K562 (cell line): ENCODE measurements around the gene SFT2D2. TPM values are rescaled to one million over a fixed set of nuclear protein-coding genes. Genes with fewer than 3 reads are reported as not detected.

Source experiments
- CBX8 ChIP-seq: fragments of 200-600 bp; sonication (generic); IDR thresholded peaks from 2 replicates; pipeline ENCODE4 v1.6.1; 2012; ENCODE audit warnings: borderline replicate concordance, mixed run types, low read depth, mild to moderate bottlenecking, moderate library complexity, mixed read lengths, low read length, control low read depth, inconsistent platforms; ENCODE audit not compliant: poor library complexity, severe bottlenecking; ENCODE audit errors: extremely low read depth
- CHCHD3 ChIP-seq: fragments of 250-450 bp; sonication (Bioruptor Pico); IDR thresholded peaks from 2 replicates; pipeline ENCODE4 v2.1.2; 2022; ENCODE audit warnings: mild to moderate bottlenecking
- CHD4 ChIP-seq: fragments of 200-600 bp; sonication (generic); IDR thresholded peaks from 3 replicates; pipeline ENCODE4 v1.6.1; 2012; ENCODE audit warnings: low read depth, mild to moderate bottlenecking, mixed read lengths, low read length, inconsistent platforms; ENCODE audit not compliant: insufficient read depth, insufficient replicate concordance, poor library complexity, severe bottlenecking
- ETV1 ChIP-seq: fragments of 450-650 bp; conservative IDR thresholded peaks from 2 replicates; pipeline ENCODE4 v1.6.1; 2016; ENCODE audit warnings: missing genetic modification characterization, control low read depth, low read depth, missing compliant biosample characterization
- ETV6 ChIP-seq, 3 experiments: fragments of 150-350 bp in 1 of 3; sonication (generic) in 1 of 3; formaldehyde crosslinking in 1 of 3; IDR thresholded peaks; 2 replicates each; pipeline versions ENCODE4 v1.6.1 to v1.8.0; 2014 to 2022; ENCODE audit warnings: borderline replicate concordance in 2 of 3, low read depth in 2 of 3, antibody characterized with exemption in 1 of 3, low read length in 1 of 3, mild to moderate bottlenecking in 1 of 3, missing genetic modification reagents in 1 of 3
- GTF2E2 ChIP-seq: fragments of 200-800 bp; sonication (Bioruptor generic); IDR thresholded peaks from 2 replicates; pipeline ENCODE4 v1.6.1; 2016; ENCODE audit warnings: missing genetic modification characterization, missing compliant biosample characterization
- HNRNPLL ChIP-seq: fragments of 200-400 bp; formaldehyde crosslinking; IDR thresholded peaks from 2 replicates; pipeline ENCODE4 v1.6.1; 2017; ENCODE audit warnings: low read length, low read depth, mild to moderate bottlenecking; ENCODE audit not compliant: poor library complexity, severe bottlenecking
- L3MBTL2 ChIP-seq: fragments of 450-650 bp; IDR thresholded peaks from 2 replicates; pipeline ENCODE4 v1.6.1; 2016; ENCODE audit warnings: mild to moderate bottlenecking, moderate library complexity
- LARP7 ChIP-seq: fragments of 450-650 bp; IDR thresholded peaks from 2 replicates; pipeline ENCODE4 v1.6.1; 2016
- PCBP2 ChIP-seq: fragments of 200-400 bp; formaldehyde crosslinking; IDR thresholded peaks from 2 replicates; pipeline ENCODE4 v1.6.1; 2018; ENCODE audit warnings: low read length, low read depth, mild to moderate bottlenecking, moderate library complexity; ENCODE audit not compliant: poor library complexity, severe bottlenecking
- PHF8 ChIP-seq: fragments of 200-600 bp; sonication (generic); IDR thresholded peaks from 2 replicates; pipeline ENCODE4 v1.6.1; 2012; ENCODE audit warnings: mixed run types, mild to moderate bottlenecking, inconsistent platforms, low read length, moderate library complexity, borderline replicate concordance
- POU5F1 ChIP-seq: fragments of 150-350 bp; IDR thresholded peaks from 2 replicates; pipeline ENCODE4 v1.6.1; 2014; ENCODE audit warnings: borderline replicate concordance, low read length, low read depth, mild to moderate bottlenecking; ENCODE audit not compliant: partially characterized antibody
- SAFB ChIP-seq: fragments of 200-400 bp; formaldehyde crosslinking; IDR thresholded peaks from 2 replicates; pipeline ENCODE4 v1.6.1; 2017; ENCODE audit warnings: low read depth, low read length, borderline replicate concordance
- SIN3A ChIP-seq, 2 experiments: fragments of 150-350 bp in 1 of 2; IDR thresholded peaks; 2 replicates each; pipeline ENCODE4 v1.6.1; 2011 to 2016; ENCODE audit warnings: borderline replicate concordance in 2 of 2, low read depth in 2 of 2, low read length in 2 of 2, mild to moderate bottlenecking in 2 of 2, moderate library complexity in 2 of 2; ENCODE audit not compliant: control insufficient read depth in 1 of 2
- SMAD2 ChIP-seq: fragments of 150-350 bp; IDR thresholded peaks from 2 replicates; pipeline ENCODE4 v1.6.1; 2014; ENCODE audit warnings: low read depth, mild to moderate bottlenecking, low read length
- SMAD3 ChIP-seq: fragments of 450-650 bp; formaldehyde crosslinking; conservative IDR thresholded peaks from 2 replicates; pipeline ENCODE4 v1.4.0; 2020; ENCODE audit warnings: mild to moderate bottlenecking
- ZKSCAN8 ChIP-seq: fragments of 200-800 bp; sonication (Bioruptor generic); IDR thresholded peaks from 2 replicates; pipeline ENCODE4 v1.6.1; 2016; ENCODE audit warnings: missing genetic modification characterization, missing compliant biosample characterization
- ZNF121 ChIP-seq: sonication (generic); formaldehyde crosslinking; conservative IDR thresholded peaks from 2 replicates; pipeline ENCODE4 v1.8.0; 2022; ENCODE audit warnings: missing genetic modification reagents
- ZNF217 ChIP-seq: sonication (generic); formaldehyde crosslinking; IDR thresholded peaks from 2 replicates; pipeline ENCODE4 v1.8.0; 2022; ENCODE audit warnings: mild to moderate bottlenecking, missing genetic modification reagents
- ZNF717 ChIP-seq: fragments of 250-450 bp; sonication (Bioruptor Pico); IDR thresholded peaks from 2 replicates; pipeline ENCODE4 v1.5.0; 2021
- ZSCAN32 ChIP-seq: fragments of 450-650 bp; formaldehyde crosslinking; IDR thresholded peaks from 2 replicates; pipeline ENCODE4 v1.4.0; 2020; ENCODE audit warnings: mild to moderate bottlenecking, moderate library complexity
- polyA plus RNA-seq, 8 experiments: library from polyadenylated mRNA; depleted of rRNA in 4 of 8; stranded (reverse) in 5 of 8; unstranded in 3 of 8; fragments of >200 nt; fragmentation: Nextera tagmentation in 2 of 8; fragmentation: Illumina TruSeq in 1 of 8; extraction: Ambion mirVana in 2 of 8; extraction: Trizol in 1 of 8; gene quantifications; 2 replicates each; pipeline versions ENCODE4 v1.2.1 to v1.2.3, GENCODE V29; 2011 to 2014; ENCODE audit warnings: inconsistent platforms in 1 of 8, missing spikeins in 1 of 8
- total RNA-seq, 7 experiments: library from RNA; depleted of rRNA in 6 of 7; stranded (reverse); fragments of >200 nt in 6 of 7; fragmentation: Illumina TruSeq in 2 of 7; extraction: Trizol in 2 of 7; gene quantifications; 2 replicates each; pipeline versions ENCODE4 v1.2.1 to v1.2.3, GENCODE V29; 2011 to 2021; ENCODE audit warnings: low replicate concordance in 1 of 7
- TF ChIP-seq, protein P1 (sequence below), 2 experiments: fragments of 450-650 bp; IDR thresholded peaks; 2 replicates each; pipeline ENCODE4 v1.6.1; 2016
- TF ChIP-seq, protein P2 (sequence below): fragments of 450-650 bp; formaldehyde crosslinking; conservative IDR thresholded peaks from 2 replicates; pipeline ENCODE4 v1.4.0; 2022; ENCODE audit warnings: mild to moderate bottlenecking, missing genetic modification characterization
- TF ChIP-seq, protein P3 (sequence below): fragments of 450-650 bp; conservative IDR thresholded peaks from 2 replicates; pipeline ENCODE4 v1.6.1; 2016; ENCODE audit warnings: missing genetic modification characterization, low read depth, mild to moderate bottlenecking, missing compliant biosample characterization, moderate library complexity
- TF ChIP-seq, protein P4 (sequence below): fragments of 250-450 bp; sonication (Bioruptor Pico); IDR thresholded peaks from 2 replicates; pipeline ENCODE4 v1.8.0; 2021; ENCODE audit warnings: moderate library complexity, mild to moderate bottlenecking, inconsistent platforms

Gene SFT2D2
- total and polyA plus RNA-seq, 9 of the 15 experiments (the other 6 are each of a cell fraction or from before 2014, with no cell fraction given) = 3.4 to 50.1 (median 21.6) TPM

DNA sequence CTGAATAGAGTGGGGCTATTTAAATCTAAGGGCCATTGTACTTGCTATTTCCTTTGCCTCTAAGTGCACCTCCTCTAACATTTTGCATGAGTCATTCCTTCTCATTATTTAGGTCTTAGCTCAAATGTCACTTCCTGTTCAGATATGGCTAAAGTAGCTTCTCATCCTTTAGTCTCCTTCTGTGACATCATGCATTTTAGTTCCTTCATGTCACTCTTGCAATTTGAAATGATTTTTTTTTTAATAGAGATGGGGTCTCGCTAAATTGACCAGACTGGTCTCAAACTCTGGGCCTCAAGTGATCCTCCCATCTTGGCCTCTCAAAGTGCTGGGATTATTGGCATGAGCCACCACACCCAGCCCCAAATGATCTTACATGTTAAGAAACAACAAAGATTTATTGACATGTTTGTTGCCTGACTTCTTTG lies 61.4 kb downstream of the SFT2D2 start (continued):
- TF ChIP-seq ZSCAN32 = no peak
- TF ChIP-seq PHF8 = no peak
- TF ChIP-seq ZNF121 (CRISPR knock-in tag) = peak; percentile 81
- TF ChIP-seq, protein P1, sequence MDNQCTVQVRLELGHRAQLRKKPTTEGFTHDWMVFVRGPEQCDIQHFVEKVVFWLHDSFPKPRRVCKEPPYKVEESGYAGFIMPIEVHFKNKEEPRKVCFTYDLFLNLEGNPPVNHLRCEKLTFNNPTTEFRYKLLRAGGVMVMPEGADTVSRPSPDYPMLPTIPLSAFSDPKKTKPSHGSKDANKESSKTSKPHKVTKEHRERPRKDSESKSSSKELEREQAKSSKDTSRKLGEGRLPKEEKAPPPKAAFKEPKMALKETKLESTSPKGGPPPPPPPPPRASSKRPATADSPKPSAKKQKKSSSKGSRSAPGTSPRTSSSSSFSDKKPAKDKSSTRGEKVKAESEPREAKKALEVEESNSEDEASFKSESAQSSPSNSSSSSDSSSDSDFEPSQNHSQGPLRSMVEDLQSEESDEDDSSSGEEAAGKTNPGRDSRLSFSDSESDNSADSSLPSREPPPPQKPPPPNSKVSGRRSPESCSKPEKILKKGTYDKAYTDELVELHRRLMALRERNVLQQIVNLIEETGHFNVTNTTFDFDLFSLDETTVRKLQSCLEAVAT (IDR thresholded peaks at IDR 0.05) = no peak
- no peak for TF ChIP-seq ZNF717 (CRISPR knock-in tag)
- no peak for TF ChIP-seq SIN3A (IDR thresholded peaks at IDR 0.05; ENCODE audit: borderline replicate concordance in 2 of 2, control insufficient read depth in 1 of 2, low read depth in 2 of 2, low read length in 2 of 2)
- TF ChIP-seq LARP7 = no peak
- no peak for TF ChIP-seq SMAD3 (CRISPR knock-in tag)
- TF ChIP-seq L3MBTL2 = no peak; the same call in 1 of the 2 replicates
- no peak for TF ChIP-seq CBX8
- no peak for TF ChIP-seq HNRNPLL
- TF ChIP-seq PCBP2 = no peak
- TF ChIP-seq, protein P2, sequence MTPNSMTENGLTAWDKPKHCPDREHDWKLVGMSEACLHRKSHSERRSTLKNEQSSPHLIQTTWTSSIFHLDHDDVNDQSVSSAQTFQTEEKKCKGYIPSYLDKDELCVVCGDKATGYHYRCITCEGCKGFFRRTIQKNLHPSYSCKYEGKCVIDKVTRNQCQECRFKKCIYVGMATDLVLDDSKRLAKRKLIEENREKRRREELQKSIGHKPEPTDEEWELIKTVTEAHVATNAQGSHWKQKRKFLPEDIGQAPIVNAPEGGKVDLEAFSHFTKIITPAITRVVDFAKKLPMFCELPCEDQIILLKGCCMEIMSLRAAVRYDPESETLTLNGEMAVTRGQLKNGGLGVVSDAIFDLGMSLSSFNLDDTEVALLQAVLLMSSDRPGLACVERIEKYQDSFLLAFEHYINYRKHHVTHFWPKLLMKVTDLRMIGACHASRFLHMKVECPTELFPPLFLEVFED = no peak
- TF ChIP-seq GTF2E2 = 0 out of 2 replicates have a peak, but pooled peaks have one; percentile 16
- no peak for TF ChIP-seq CHCHD3 (CRISPR knock-in tag)
- TF ChIP-seq ETV6 (IDR thresholded peaks at IDR 0.05; ENCODE audit: borderline replicate concordance in 1 of 2, low read depth in 2 of 2, low read length in 1 of 2) = no peak
- no peak for TF ChIP-seq ETV6 (CRISPR knock-in tag; IDR thresholded peaks at IDR 0.05; ENCODE audit: borderline replicate concordance)
- TF ChIP-seq, protein P3, sequence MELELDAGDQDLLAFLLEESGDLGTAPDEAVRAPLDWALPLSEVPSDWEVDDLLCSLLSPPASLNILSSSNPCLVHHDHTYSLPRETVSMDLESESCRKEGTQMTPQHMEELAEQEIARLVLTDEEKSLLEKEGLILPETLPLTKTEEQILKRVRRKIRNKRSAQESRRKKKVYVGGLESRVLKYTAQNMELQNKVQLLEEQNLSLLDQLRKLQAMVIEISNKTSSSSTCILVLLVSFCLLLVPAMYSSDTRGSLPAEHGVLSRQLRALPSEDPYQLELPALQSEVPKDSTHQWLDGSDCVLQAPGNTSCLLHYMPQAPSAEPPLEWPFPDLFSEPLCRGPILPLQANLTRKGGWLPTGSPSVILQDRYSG (tag) = no peak
- no peak for TF ChIP-seq CHD4
- no peak for TF ChIP-seq SMAD2
- TF ChIP-seq ZKSCAN8 = no peak
- peak; percentile 78 for TF ChIP-seq ETV1 (tag)
- no peak for TF ChIP-seq SAFB
- TF ChIP-seq, protein P4, sequence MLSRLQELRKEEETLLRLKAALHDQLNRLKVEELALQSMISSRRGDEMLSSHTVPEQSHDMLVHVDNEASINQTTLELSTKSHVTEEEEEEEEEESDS (CRISPR knock-in tag) = no peak
- no peak for TF ChIP-seq ZNF217 (CRISPR knock-in tag)
- TF ChIP-seq POU5F1 = no peak
